Measurements from ENCODE around the gene BEST1.

Gene BEST1

GRCh38 chr11:61922539-61922938, 27.6 kb upstream of the BEST1 start:
- Histone ChIP-seq H3K9ac (ENCODE audit: low read length) (no peak overlapping the region), H3F3A (ENCODE audit: insufficient read depth, low read length) (no peaks in the 10 kb centered on the region), H3K4me1 (ENCODE audit: insufficient read depth, low read length, severe bottlenecking) (no peaks in the 10 kb centered on the region), H3K9me3 (ENCODE audit: low read length) (no peaks in the 10 kb centered on the region), H3K9me2 (ENCODE audit: low read depth, low read length) (no peaks in the 10 kb centered on the region), H2AFZ (ENCODE audit: low read length) (no peak overlapping the region), H3K79me2 (ENCODE audit: insufficient read depth, low read length) (no peaks in the 10 kb centered on the region), H3K27ac (ENCODE audit: low read depth, low read length, poor library complexity, severe bottlenecking) (no peak overlapping the region), H3K36me3 (ENCODE audit: insufficient read depth, low read length) (no peaks in the 10 kb centered on the region), H3K4me3 (ENCODE audit: low read depth, low read length, poor library complexity, severe bottlenecking) (no peak overlapping the region), H3K27me3 (ENCODE audit: insufficient read depth, low read length) (peaks cover 5% of the 10 kb centered on the region; the same call in 1 of the 2 replicates), H4K20me1 (ENCODE audit: insufficient read depth, low read length) (no peaks in the 10 kb centered on the region), H3K4me2 (ENCODE audit: low read length) (no peak overlapping the region)
- TF ChIP-seq EZH2 (IDR thresholded peaks at IDR 0.05; ENCODE audit: borderline replicate concordance, low read length), result no peak

GRCh38 chr11:61923166-61924063, 26.7 kb upstream of the BEST1 start:
- Histone ChIP-seq H2AFZ (ENCODE audit: low read length) (no peak overlapping the region), H3K4me1 (ENCODE audit: insufficient read depth, low read length, severe bottlenecking) (no peaks in the 10 kb centered on the region), H3K9ac (ENCODE audit: low read length) (no peak overlapping the region), H3K79me2 (ENCODE audit: insufficient read depth, low read length) (no peaks in the 10 kb centered on the region), H3K9me2 (ENCODE audit: low read depth, low read length) (no peaks in the 10 kb centered on the region), H4K20me1 (ENCODE audit: insufficient read depth, low read length) (no peaks in the 10 kb centered on the region), H3K27ac (ENCODE audit: low read depth, low read length, poor library complexity, severe bottlenecking) (no peak overlapping the region), H3K27me3 (ENCODE audit: insufficient read depth, low read length) (no peaks in the 10 kb centered on the region; the same call in 1 of the 2 replicates), H3K36me3 (ENCODE audit: insufficient read depth, low read length) (no peaks in the 10 kb centered on the region), H3K4me2 (ENCODE audit: low read length) (no peak overlapping the region), H3K4me3 (ENCODE audit: low read depth, low read length, poor library complexity, severe bottlenecking) (no peak overlapping the region), H3K9me3 (ENCODE audit: low read length) (no peaks in the 10 kb centered on the region), H3F3A (ENCODE audit: insufficient read depth, low read length) (no peaks in the 10 kb centered on the region)
- TF ChIP-seq EZH2 (IDR thresholded peaks at IDR 0.05; ENCODE audit: borderline replicate concordance, low read length) (no peak), CTCF (IDR thresholded peaks at IDR 0.05; ENCODE audit: low read length) (no peak)

- Histone ChIP-seq H3K4me3 (ENCODE audit: low read depth, low read length, poor library complexity, severe bottlenecking) (no peak overlapping the region), H4K20me1 (ENCODE audit: insufficient read depth, low read length) (no peaks in the 10 kb centered on the region), H3K27ac (ENCODE audit: low read depth, low read length, poor library complexity, severe bottlenecking) (no peak overlapping the region), H3K9me2 (ENCODE audit: low read depth, low read length) (no peaks in the 10 kb centered on the region), H3K4me1 (ENCODE audit: insufficient read depth, low read length, severe bottlenecking) (no peaks in the 10 kb centered on the region), H3K4me2 (ENCODE audit: low read length) (no peak overlapping the region), H3K9me3 (ENCODE audit: low read length) (no peaks in the 10 kb centered on the region), H3K36me3 (ENCODE audit: insufficient read depth, low read length) (no peaks in the 10 kb centered on the region), H3K9ac (ENCODE audit: low read length) (no peak overlapping the region), H3F3A (ENCODE audit: insufficient read depth, low read length) (no peaks in the 10 kb centered on the region), H3K79me2 (ENCODE audit: insufficient read depth, low read length) (no peaks in the 10 kb centered on the region), H2AFZ (ENCODE audit: low read length) (no peak overlapping the region), H3K27me3 (ENCODE audit: insufficient read depth, low read length) (no peaks in the 10 kb centered on the region; the same call in 1 of the 2 replicates)
- TF ChIP-seq CTCF (IDR thresholded peaks at IDR 0.05; ENCODE audit: low read length), result no peak
- TF ChIP-seq EZH2 (IDR thresholded peaks at IDR 0.05; ENCODE audit: borderline replicate concordance, low read length), result no peak
These were observed 26.1 kb upstream of the BEST1 start for GRCh38 chr11:61924064-61924455.

All from OCI-LY1 (cell line).